ENCODE data around the gene CROCC2. TPM values are rescaled to one million over a fixed set of nuclear protein-coding genes. Genes with fewer than 3 reads are reported as not detected.

Gene CROCC2
- total RNA-seq, 1 experiment from 2014 or later, result not detected

- Histone ChIP-seq H3K27me3 (ENCODE audit: insufficient read depth, low read length) (no peaks in the 10 kb centered on the region), H3K4me2 (ENCODE audit: low read length) (no peak overlapping the region), H3K27ac (ENCODE audit: low read depth, low read length) (no peak overlapping the region), H3K9ac (ENCODE audit: low read length) (no peak overlapping the region), H3K79me2 (ENCODE audit: insufficient read depth, low read length) (no peaks in the 10 kb centered on the region), H3K9me3 (ENCODE audit: control insufficient read depth in 1 of 2, insufficient read depth in 1 of 2, low read depth in 1 of 2, low read length in 2 of 2) (no peaks in the 10 kb centered on the region), H3K36me3 (ENCODE audit: control insufficient read depth in 1 of 2, insufficient read depth in 2 of 2, low read length in 2 of 2) (no peaks in the 10 kb centered on the region), H3K4me1 (ENCODE audit: control insufficient read depth in 1 of 2, insufficient read depth in 2 of 2, low read length in 2 of 2) (no peaks in the 10 kb centered on the region), H3K4me3 (replicated peaks in 1 of 2; ENCODE audit: low read depth in 1 of 2, low read length in 2 of 2) (no peak overlapping the region), H2AFZ (ENCODE audit: low read depth, low read length, poor library complexity, severe bottlenecking) (no peak overlapping the region), H4K20me1 (ENCODE audit: insufficient read depth) (no peaks in the 10 kb centered on the region), H3K9me2 (ENCODE audit: insufficient read depth) (no peaks in the 10 kb centered on the region)
- ATAC-seq, result no peak
- no peak for DNase-seq (ENCODE audit: low read depth, low spot score)
- RAD21 ChIA-PET (ENCODE audit: low non-redundant PET in 1 of 2, low total read pairs in 2 of 2, uncharacterized antibody in 2 of 2, unreplicated experiment in 2 of 2), result no interaction called here
- BruUV-seq (replicated peaks), result no TSS peak
- CTCF ChIA-PET, result no interaction called here
- TF ChIP-seq ZNF274 (IDR thresholded peaks at IDR 0.05; ENCODE audit: low read depth, low read length) (no peak), EZH2 (IDR thresholded peaks at IDR 0.05) (no peak), ZBTB33 (IDR thresholded peaks at IDR 0.05; ENCODE audit: extremely low read depth, insufficient replicate concordance, low read length) (no peak), YY1 (IDR thresholded peaks at IDR 0.05; ENCODE audit: extremely low read depth, insufficient replicate concordance, low read depth, low read length) (no peak), SRF (IDR thresholded peaks at IDR 0.05; ENCODE audit: low read depth) (no peak), MAX (IDR thresholded peaks at IDR 0.05) (no peak), REST (IDR thresholded peaks at IDR 0.05; ENCODE audit: low read depth) (no peak), SIN3A (IDR thresholded peaks at IDR 0.05; ENCODE audit: low read depth) (no peak), ELF1 (IDR thresholded peaks at IDR 0.05; ENCODE audit: borderline replicate concordance, low read depth) (no peak), CTCF (IDR thresholded peaks at IDR 0.05 in 2 of 3, conservative IDR thresholded peaks at IDR 0.05 in 1 of 3; ENCODE audit: borderline replicate concordance in 1 of 3, insufficient read depth in 1 of 3, low read depth in 2 of 3, low read length in 2 of 3) (no peak), JUND (IDR thresholded peaks at IDR 0.05) (no peak), POLR2A (IDR thresholded peaks at IDR 0.05; ENCODE audit: borderline replicate concordance, extremely low read depth, insufficient read depth, insufficient read length) (no peak), FOSL1 (IDR thresholded peaks at IDR 0.05; ENCODE audit: low read depth) (no peak), POLR2AphosphoS5 (IDR thresholded peaks at IDR 0.05; ENCODE audit: low read depth, low read length) (no peak), EGR1 (IDR thresholded peaks at IDR 0.05; ENCODE audit: low read depth) (no peak), TCF7L2 (IDR thresholded peaks at IDR 0.05; ENCODE audit: borderline replicate concordance, extremely low read depth, insufficient read depth, insufficient read length) (no peak), RAD21 (IDR thresholded peaks at IDR 0.05; ENCODE audit: low read depth) (no peak), ATF3 (IDR thresholded peaks at IDR 0.05) (no peak)
- POLR2A ChIA-PET, result no interaction called here
- intact Hi-C loops (cut with micrococcal nuclease), result no loop called here
These were observed 27.0 kb upstream of the CROCC2 start for GRCh38 chr2:240879105-240879504.
